MG63 (cell line): Measurements from ENCODE around the gene ANAPC13. TPM values are rescaled to one million over a fixed set of nuclear protein-coding genes. Genes with fewer than 3 reads are reported as not detected.

Experiments used
- DNase-seq: peaks from one replicate; pipeline ENCODE4 v3.0.0-alpha.2; 2020
- H3K27me3 ChIP-seq: fragments of 250-450 bp; sonication (Bioruptor Pico); 2 replicates; pipeline ENCODE4 v1.5.1; 2020; ENCODE audit warnings: mild to moderate bottlenecking, moderate library complexity
- H3K36me3 ChIP-seq: fragments of 250-450 bp; sonication (Bioruptor Pico); 2 replicates; pipeline ENCODE4 v1.5.1; 2020; ENCODE audit warnings: mild to moderate bottlenecking, moderate library complexity
- H3K4me3 ChIP-seq: fragments of 250-450 bp; sonication (Bioruptor Pico); 2 replicates; pipeline ENCODE4 v1.5.1; 2020; ENCODE audit warnings: mild to moderate bottlenecking, moderate library complexity
- H3K9me3 ChIP-seq: fragments of 250-450 bp; sonication (Bioruptor Pico); 2 replicates; pipeline ENCODE4 v1.5.1; 2020; ENCODE audit warnings: mild to moderate bottlenecking, moderate library complexity
- total RNA-seq: library from RNA; depleted of rRNA; stranded (reverse); fragments of >200 nt; shearing (Covaris generic); gene quantifications from 2 replicates; pipeline ENCODE4 v1.2.3, GENCODE V29; 2014; ENCODE audit warnings: low replicate concordance; rRNA removed

The ANAPC13 gene, protein sequence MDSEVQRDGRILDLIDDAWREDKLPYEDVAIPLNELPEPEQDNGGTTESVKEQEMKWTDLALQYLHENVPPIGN
- 121 and 169 TPM in 2 replicates for total RNA-seq

GRCh38 chr3:134485718-134486576, at the start of gene ANAPC13, which contains the start of gene CEP63:
ANAPC13 (minus strand) TSS chr3:134485985; CDS start chr3:134482904, 3,081 bp downstream.
CEP63 (plus strand) TSS chr3:134486057; CDS start chr3:134495321, 9,264 bp downstream.
- Histone ChIP-seq H3K36me3 (peaks cover 38% of the 10 kb centered on the region), H3K9me3 (no peaks in the 10 kb centered on the region), H3K27me3 (no peaks in the 10 kb centered on the region), H3K4me3 (peak within 1 kb of the TSS; percentile 85)
- peak; percentile 98 for DNase-seq

- no peak overlapping the region for H3K4me3 ChIP-seq
- no peaks in the 10 kb centered on the region for H3K9me3 ChIP-seq
- H3K27me3 ChIP-seq: no peaks in the 10 kb centered on the region
- no peak for DNase-seq
- H3K36me3 ChIP-seq: peaks cover 12% of the 10 kb centered on the region
Measured at GRCh38 chr3:134535186-134535970, 49.6 kb upstream of the ANAPC13 start.

GRCh38 chr3:134533493-134533892, 47.7 kb upstream of the ANAPC13 start:
- H3K9me3 ChIP-seq: no peaks in the 10 kb centered on the region; the same call in 1 of the 2 replicates
- no peaks in the 10 kb centered on the region for H3K27me3 ChIP-seq
- H3K36me3 ChIP-seq: peaks cover 8% of the 10 kb centered on the region
- no peak for DNase-seq
- no peak overlapping the region for H3K4me3 ChIP-seq

GRCh38 chr3:134527538-134528186, 41.9 kb upstream of the ANAPC13 start:
- no peak for DNase-seq
- Histone ChIP-seq H3K36me3 (peaks cover 9% of the 10 kb centered on the region), H3K4me3 (no peak overlapping the region), H3K9me3 (peaks cover 33% of the 10 kb centered on the region), H3K27me3 (no peaks in the 10 kb centered on the region)

- Histone ChIP-seq H3K36me3 (peaks cover 8% of the 10 kb centered on the region), H3K9me3 (peaks cover 35% of the 10 kb centered on the region), H3K4me3 (no peak overlapping the region), H3K27me3 (no peaks in the 10 kb centered on the region)
- no peak for DNase-seq
Measured at GRCh38 chr3:134527037-134527436, 41.3 kb upstream of the ANAPC13 start.

- DNase-seq: no peak
- Histone ChIP-seq H3K4me3 (no peak overlapping the region), H3K36me3 (peaks cover 8% of the 10 kb centered on the region), H3K27me3 (no peaks in the 10 kb centered on the region), H3K9me3 (peaks cover 35% of the 10 kb centered on the region)
Measured at GRCh38 chr3:134526319-134526718, 40.5 kb upstream of the ANAPC13 start.

- DNase-seq: no peak
- Histone ChIP-seq H3K27me3 (no peaks in the 10 kb centered on the region), H3K4me3 (no peak overlapping the region), H3K9me3 (peaks cover 36% of the 10 kb centered on the region), H3K36me3 (peaks cover 8% of the 10 kb centered on the region)
Measured at GRCh38 chr3:134525293-134525692, 39.5 kb upstream of the ANAPC13 start.

GRCh38 chr3:134522541-134522940, 36.8 kb upstream of the ANAPC13 start:
- peaks cover 15% of the 10 kb centered on the region for H3K36me3 ChIP-seq
- no peak overlapping the region for H3K4me3 ChIP-seq
- H3K27me3 ChIP-seq: no peaks in the 10 kb centered on the region
- peaks cover 51% of the 10 kb centered on the region for H3K9me3 ChIP-seq
- no peak for DNase-seq

- no peak for DNase-seq
- H3K4me3 ChIP-seq: peak overlapping the region; percentile 7; the same call in 1 of the 2 replicates
- H3K27me3 ChIP-seq: no peaks in the 10 kb centered on the region
- H3K9me3 ChIP-seq: peaks cover 27% of the 10 kb centered on the region
- H3K36me3 ChIP-seq: peaks cover 22% of the 10 kb centered on the region
Measured at GRCh38 chr3:134517791-134518190, 32.0 kb upstream of the ANAPC13 start.

DNA sequence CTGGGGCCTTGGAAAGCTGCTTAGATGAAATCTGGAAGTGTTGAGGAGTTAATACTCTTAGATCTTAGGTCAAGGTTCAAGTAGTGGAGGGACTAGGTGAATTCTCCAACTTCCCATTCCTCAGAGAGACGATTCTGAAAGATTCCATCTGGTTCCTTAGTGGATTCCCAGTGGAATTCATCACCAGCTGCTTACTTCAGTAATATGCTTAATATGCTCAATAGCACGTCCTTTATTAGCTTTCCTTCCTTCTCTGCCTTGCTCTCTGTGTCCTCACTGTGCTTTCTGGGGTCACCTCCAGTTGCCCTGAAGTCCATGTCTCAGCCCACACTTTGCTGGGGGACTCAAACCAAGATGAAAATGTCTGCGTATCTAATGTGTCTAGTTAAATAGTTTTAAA, 31.1 kb upstream of the ANAPC13 start:
- peaks cover 22% of the 10 kb centered on the region for H3K36me3 ChIP-seq
- H3K4me3 ChIP-seq: no peak overlapping the region
- peaks cover 23% of the 10 kb centered on the region for H3K9me3 ChIP-seq
- no peak for DNase-seq
- H3K27me3 ChIP-seq: no peaks in the 10 kb centered on the region

- no peak overlapping the region for H3K4me3 ChIP-seq
- H3K27me3 ChIP-seq: no peaks in the 10 kb centered on the region
- peaks cover 27% of the 10 kb centered on the region for H3K36me3 ChIP-seq
- no peak for DNase-seq
- H3K9me3 ChIP-seq: peaks cover 7% of the 10 kb centered on the region
Measured at GRCh38 chr3:134511500-134511899, 25.7 kb upstream of the ANAPC13 start.

- Histone ChIP-seq H3K36me3 (peaks cover 23% of the 10 kb centered on the region), H3K4me3 (no peak overlapping the region), H3K27me3 (no peaks in the 10 kb centered on the region), H3K9me3 (peaks cover 29% of the 10 kb centered on the region)
- DNase-seq: no peak
Measured at GRCh38 chr3:134505485-134505884, 19.7 kb upstream of the ANAPC13 start.

- Histone ChIP-seq H3K36me3 (peaks cover 22% of the 10 kb centered on the region), H3K4me3 (no peak overlapping the region), H3K9me3 (peaks cover 34% of the 10 kb centered on the region), H3K27me3 (no peaks in the 10 kb centered on the region)
- no peak for DNase-seq
Measured at GRCh38 chr3:134504132-134504531, 18.3 kb upstream of the ANAPC13 start.

DNA sequence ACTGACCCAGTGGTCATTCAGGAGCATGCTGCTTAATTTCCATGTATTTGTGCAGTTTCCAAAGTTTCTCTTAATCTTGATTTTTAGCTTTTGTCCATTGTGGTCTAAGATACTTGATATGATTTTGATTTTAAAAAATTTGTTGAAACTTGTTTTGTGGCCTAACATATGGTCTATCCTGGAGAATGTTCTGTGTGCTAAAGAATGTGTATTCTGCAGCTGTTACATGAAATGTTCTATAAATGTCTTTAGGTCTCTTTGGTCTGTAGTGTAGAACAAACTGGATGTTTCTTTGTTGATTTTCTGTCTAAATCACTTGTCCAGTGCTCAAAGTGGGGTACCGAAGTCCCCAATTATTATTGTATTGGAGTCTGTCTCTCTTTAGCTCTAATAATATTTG, 17.5 kb upstream of the ANAPC13 start:
- DNase-seq: no peak
- H3K9me3 ChIP-seq: peaks cover 34% of the 10 kb centered on the region
- H3K36me3 ChIP-seq: peaks cover 21% of the 10 kb centered on the region
- no peaks in the 10 kb centered on the region for H3K27me3 ChIP-seq
- no peak overlapping the region for H3K4me3 ChIP-seq

DNA sequence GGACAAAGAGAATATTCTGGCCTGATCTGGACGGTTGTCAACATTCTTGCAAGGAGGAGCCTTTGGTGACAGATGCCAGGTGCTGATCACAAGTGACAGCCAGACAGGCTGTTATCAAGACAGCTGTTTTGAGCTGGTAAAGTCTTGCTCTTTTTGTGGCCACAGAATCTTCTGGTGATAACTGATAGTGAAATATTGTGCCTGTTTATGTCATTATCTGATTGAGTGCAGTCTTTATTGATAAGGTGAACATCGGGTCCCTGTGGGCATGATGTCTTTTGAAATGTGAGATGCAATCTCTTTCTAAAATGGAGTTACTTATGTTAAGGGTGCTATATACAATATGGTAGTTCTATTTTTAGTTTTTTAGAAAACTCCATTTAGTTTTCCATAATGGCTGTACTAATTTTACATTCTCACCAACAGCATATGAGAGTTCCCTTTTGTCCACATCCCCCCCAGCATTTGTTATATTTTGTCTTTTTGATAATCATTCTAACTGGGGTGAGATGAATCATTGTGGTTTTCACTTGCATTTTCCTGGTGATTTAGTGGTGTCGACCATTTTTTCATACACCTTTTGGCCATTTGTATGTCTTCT, 10.8 kb upstream of the ANAPC13 start:
- Histone ChIP-seq H3K4me3 (no peak overlapping the region), H3K9me3 (peaks cover 10% of the 10 kb centered on the region), H3K27me3 (no peaks in the 10 kb centered on the region), H3K36me3 (peaks cover 26% of the 10 kb centered on the region)
- DNase-seq: no peak

GRCh38 chr3:134495980-134496379, 10.2 kb upstream of the ANAPC13 start:
- Histone ChIP-seq H3K36me3 (peaks cover 26% of the 10 kb centered on the region), H3K27me3 (no peaks in the 10 kb centered on the region), H3K9me3 (peaks cover 4% of the 10 kb centered on the region; the same call in 1 of the 2 replicates), H3K4me3 (no peak overlapping the region)
- no peak for DNase-seq
